ENCODE results near the gene AANAT.

AANAT gene

DNA sequence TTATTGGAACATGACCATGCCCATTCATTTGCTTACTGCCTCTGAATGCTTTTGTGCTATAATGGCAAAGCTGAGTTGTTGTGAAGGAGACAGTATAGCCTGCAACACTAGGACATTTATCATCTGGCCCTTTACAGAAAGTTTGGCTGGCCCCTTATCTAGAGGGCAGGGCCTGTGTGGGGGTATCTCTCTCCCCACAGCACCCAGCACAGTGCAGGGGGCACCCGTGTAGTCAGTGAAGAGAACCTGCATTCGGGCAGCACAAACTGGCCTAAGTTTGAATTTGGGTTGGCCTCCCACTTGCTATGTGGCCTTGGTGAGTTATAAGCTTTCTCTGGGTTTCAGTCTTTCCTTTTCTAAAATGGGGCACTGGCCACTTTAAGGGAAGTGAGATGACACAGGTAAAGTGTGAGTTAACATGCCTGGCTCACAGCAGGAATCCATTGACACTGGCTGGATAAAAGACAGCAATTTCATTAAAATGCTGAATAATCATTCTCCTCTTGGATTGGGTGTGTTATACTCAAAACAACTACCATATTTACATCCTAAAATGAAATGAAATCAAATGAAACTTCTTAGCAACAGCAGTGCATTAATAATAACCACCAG is 26.5 kb upstream of the AANAT start:
- H3K4me3 ChIP-seq (replicated peaks in 1 of 2; ENCODE audit: low read depth in 2 of 2, low read length in 2 of 2): no peak overlapping the region
- TF ChIP-seq, protein P1, sequence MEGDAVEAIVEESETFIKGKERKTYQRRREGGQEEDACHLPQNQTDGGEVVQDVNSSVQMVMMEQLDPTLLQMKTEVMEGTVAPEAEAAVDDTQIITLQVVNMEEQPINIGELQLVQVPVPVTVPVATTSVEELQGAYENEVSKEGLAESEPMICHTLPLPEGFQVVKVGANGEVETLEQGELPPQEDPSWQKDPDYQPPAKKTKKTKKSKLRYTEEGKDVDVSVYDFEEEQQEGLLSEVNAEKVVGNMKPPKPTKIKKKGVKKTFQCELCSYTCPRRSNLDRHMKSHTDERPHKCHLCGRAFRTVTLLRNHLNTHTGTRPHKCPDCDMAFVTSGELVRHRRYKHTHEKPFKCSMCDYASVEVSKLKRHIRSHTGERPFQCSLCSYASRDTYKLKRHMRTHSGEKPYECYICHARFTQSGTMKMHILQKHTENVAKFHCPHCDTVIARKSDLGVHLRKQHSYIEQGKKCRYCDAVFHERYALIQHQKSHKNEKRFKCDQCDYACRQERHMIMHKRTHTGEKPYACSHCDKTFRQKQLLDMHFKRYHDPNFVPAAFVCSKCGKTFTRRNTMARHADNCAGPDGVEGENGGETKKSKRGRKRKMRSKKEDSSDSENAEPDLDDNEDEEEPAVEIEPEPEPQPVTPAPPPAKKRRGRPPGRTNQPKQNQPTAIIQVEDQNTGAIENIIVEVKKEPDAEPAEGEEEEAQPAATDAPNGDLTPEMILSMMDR (IDR thresholded peaks at IDR 0.05; ENCODE audit: low read depth, low read length): no peak
- no peak for DNase-seq (ENCODE audit: low read depth in 2 of 2)

- DNase-seq (ENCODE audit: low read depth in 2 of 2): no peak
- TF ChIP-seq, protein P1 (IDR thresholded peaks at IDR 0.05; ENCODE audit: low read depth, low read length): no peak
- no peak overlapping the region for H3K4me3 ChIP-seq (replicated peaks in 1 of 2; ENCODE audit: low read depth in 2 of 2, low read length in 2 of 2)
These were observed 25.6 kb upstream of the AANAT start for GRCh38 chr17:76441686-76442340.

- no peak overlapping the region for H3K4me3 ChIP-seq (replicated peaks in 1 of 2; ENCODE audit: low read depth in 2 of 2, low read length in 2 of 2)
- DNase-seq (ENCODE audit: low read depth in 2 of 2): peak in 1 of 2 donors; percentile 42
- TF ChIP-seq, protein P1 (IDR thresholded peaks at IDR 0.05; ENCODE audit: low read depth, low read length): no peak
These were observed 24.8 kb upstream of the AANAT start for GRCh38 chr17:76442341-76443338.

DNA sequence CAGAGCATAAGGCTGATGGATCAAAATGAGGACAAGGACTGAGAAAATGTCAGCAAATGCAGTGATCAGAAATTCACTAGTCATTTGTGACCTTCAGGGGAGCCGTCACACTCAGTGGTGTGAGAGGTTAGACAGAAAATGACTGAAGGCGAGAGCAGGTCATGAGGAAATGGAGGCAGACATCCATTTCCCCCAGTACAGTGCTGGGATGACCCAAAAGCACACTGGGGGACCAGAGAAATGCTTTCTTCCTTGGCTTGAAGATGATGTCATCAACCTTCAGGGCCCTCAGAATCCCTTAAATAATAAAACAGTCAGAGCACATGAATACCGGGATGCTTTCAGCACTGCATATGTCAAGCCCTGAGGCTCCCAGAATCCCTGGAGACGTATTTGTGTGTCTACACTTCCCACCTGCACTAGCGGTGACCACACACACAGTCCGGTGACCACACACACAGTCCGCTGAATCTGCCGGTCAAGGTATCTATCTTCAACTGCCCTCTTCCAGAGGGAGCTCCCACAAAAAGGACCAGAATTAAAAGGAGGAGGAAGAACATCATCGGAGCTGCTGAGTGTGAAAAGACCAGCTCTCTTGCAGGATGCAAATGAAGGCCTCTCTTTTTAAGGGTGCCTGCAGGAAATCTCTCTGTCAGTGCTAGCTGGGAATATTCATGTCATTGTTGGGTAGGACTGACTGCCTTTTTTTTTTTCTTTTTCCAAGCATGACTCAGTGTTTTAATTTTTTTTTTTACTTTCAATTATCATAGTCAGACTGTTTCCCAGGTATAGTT is 22.7 kb upstream of the AANAT start:
- peak in 1 of 2 donors; percentile 36 for DNase-seq (ENCODE audit: low read depth in 2 of 2)
- TF ChIP-seq, protein P1 (IDR thresholded peaks at IDR 0.05; ENCODE audit: low read depth, low read length): no peak
- no peak overlapping the region for H3K4me3 ChIP-seq (replicated peaks in 1 of 2; ENCODE audit: low read depth in 2 of 2, low read length in 2 of 2)

DNA sequence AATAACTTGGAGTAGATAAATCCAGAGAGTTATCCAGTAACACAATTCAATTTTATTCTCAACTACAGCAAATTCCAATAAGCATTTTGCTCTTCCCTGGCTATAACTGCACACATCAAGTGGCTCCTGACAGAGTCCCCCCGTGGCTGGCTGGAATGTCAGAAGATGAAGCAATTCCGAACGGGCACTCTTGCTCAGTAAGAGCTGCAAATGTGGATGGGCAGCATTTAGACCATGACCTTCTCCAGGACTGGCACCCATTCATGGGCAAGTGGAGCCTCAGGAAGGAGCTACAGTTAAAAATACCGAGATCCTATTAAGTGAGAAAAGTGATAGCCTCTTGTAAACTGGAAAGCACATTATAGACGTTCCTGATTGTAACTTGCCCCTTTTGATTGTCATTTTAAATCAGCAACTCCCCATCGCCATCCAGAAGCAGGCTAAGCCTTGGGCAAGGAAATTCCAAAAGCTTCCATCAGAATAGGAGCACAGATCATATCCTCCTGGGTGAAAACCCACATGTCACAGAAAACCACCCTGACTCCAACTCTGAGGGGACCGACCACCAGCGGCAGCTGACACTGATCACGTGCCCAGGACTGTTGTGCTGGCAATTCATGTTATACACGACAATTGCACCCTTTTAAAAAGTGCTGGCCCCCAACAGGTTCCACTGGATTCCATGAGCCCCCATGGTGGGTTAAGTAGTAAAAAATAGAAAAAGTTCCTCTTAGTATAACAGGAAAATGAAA is 21.5 kb upstream of the AANAT start:
- no peak for DNase-seq (ENCODE audit: low read depth in 2 of 2)
- TF ChIP-seq, protein P1 (IDR thresholded peaks at IDR 0.05; ENCODE audit: low read depth, low read length): no peak
- no peak overlapping the region for H3K4me3 ChIP-seq (replicated peaks in 1 of 2; ENCODE audit: low read depth in 2 of 2, low read length in 2 of 2)

All from cardiac fibroblast (primary cell).